MM.1S (cell line): Measurements from ENCODE around the gene TTC24.

Source experiments
- DNase-seq: peaks from one replicate; pipeline ENCODE4 v3.0.0-alpha.2; 2015
- H2AFZ ChIP-seq: fragments of 300-600 bp; sonication (generic); 2 replicates; pipeline ENCODE4 v1.6.0; 2016; ENCODE audit warnings: antibody characterized with exemption, low read length
- H3F3A ChIP-seq: fragments of 300-600 bp; sonication (generic); 2 replicates; pipeline ENCODE4 v1.6.1; 2016; ENCODE audit warnings: mild to moderate bottlenecking, antibody characterized with exemption, low read length, moderate library complexity, mixed read lengths; ENCODE audit not compliant: insufficient read depth
- H3K27ac ChIP-seq: fragments of 300-600 bp; sonication (generic); 2 replicates; pipeline ENCODE4 v1.5.1; 2016; ENCODE audit warnings: mild to moderate bottlenecking, low read length
- H3K27me3 ChIP-seq: fragments of 300-600 bp; sonication (generic); replicated peaks from 2 replicates; pipeline ENCODE4 v1.6.0; 2016; ENCODE audit warnings: low read length; ENCODE audit not compliant: insufficient read depth
- H3K36me3 ChIP-seq: fragments of 300-600 bp; sonication (generic); replicated peaks from 2 replicates; pipeline ENCODE4 v1.6.1; 2016; ENCODE audit warnings: mild to moderate bottlenecking, low read length, mixed read lengths; ENCODE audit not compliant: insufficient read depth
- H3K4me1 ChIP-seq: fragments of 300-600 bp; sonication (generic); 2 replicates; pipeline ENCODE4 v1.6.1; 2016; ENCODE audit warnings: low read length, mixed read lengths
- H3K4me2 ChIP-seq: fragments of 300-600 bp; sonication (generic); 2 replicates; pipeline ENCODE4 v1.6.0; 2016; ENCODE audit warnings: low read depth, low read length
- H3K4me3 ChIP-seq: fragments of 300-600 bp; sonication (generic); 2 replicates; pipeline ENCODE4 v1.5.1; 2016; ENCODE audit warnings: low read length, mixed read lengths
- H3K79me2 ChIP-seq: fragments of 300-600 bp; sonication (generic); 2 replicates; pipeline ENCODE4 v1.6.1; 2016; ENCODE audit warnings: mixed run types, low read length, mixed read lengths
- H3K9ac ChIP-seq: fragments of 300-600 bp; sonication (generic); 2 replicates; pipeline ENCODE4 v1.6.1; 2016; ENCODE audit warnings: low read length, mixed read lengths
- H3K9me2 ChIP-seq: fragments of 300-600 bp; sonication (generic); replicated peaks from 2 replicates; pipeline ENCODE4 v1.6.1; 2016; ENCODE audit warnings: mild to moderate bottlenecking, low read length, mixed read lengths; ENCODE audit not compliant: insufficient read depth
- H3K9me3 ChIP-seq: fragments of 300-600 bp; sonication (generic); replicated peaks from 2 replicates; pipeline ENCODE4 v1.6.1; 2016; ENCODE audit warnings: mild to moderate bottlenecking, low read length, mixed read lengths; ENCODE audit not compliant: insufficient read depth
- H4K20me1 ChIP-seq: fragments of 300-600 bp; sonication (generic); 2 replicates; pipeline ENCODE4 v1.6.1; 2016; ENCODE audit warnings: mild to moderate bottlenecking, low read length, moderate library complexity, mixed read lengths; ENCODE audit not compliant: insufficient read depth
- CTCF ChIP-seq: fragments of 300-600 bp; sonication (generic); IDR thresholded peaks from 2 replicates; pipeline ENCODE4 v1.5.1; 2016; ENCODE audit warnings: antibody characterized with exemption, low read length, mixed read lengths
- EZH2 ChIP-seq: fragments of 300-600 bp; sonication (generic); optimal IDR thresholded peaks from 2 replicates; pipeline ENCODE3; 2017; ENCODE audit warnings: low read depth, mild to moderate bottlenecking, antibody characterized with exemption, low read length, mixed read lengths
- EZH2phosphoT487 ChIP-seq: fragments of 300-600 bp; sonication (generic); IDR thresholded peaks from 2 replicates; pipeline ENCODE4 v1.6.1; 2018; ENCODE audit warnings: antibody characterized with exemption, low read length

TTC24 gene

GRCh38 chr1:156625436-156626078 lies 46.0 kb downstream of the TTC24 start:
- Histone ChIP-seq H3K4me2 (peak overlapping the region; percentile 60), H3K36me3 (no peaks in the 10 kb centered on the region), H3K27me3 (peaks cover 72% of the 10 kb centered on the region), H2AFZ (0 out of 2 replicates have a peak overlapping the region, but pooled peaks have one; percentile 18), H3K9ac (no peak overlapping the region), H3K9me3 (no peaks in the 10 kb centered on the region), H3K79me2 (no peaks in the 10 kb centered on the region), H3K4me3 (0 out of 2 replicates have a peak overlapping the region, but pooled peaks have one; percentile 21), H3F3A (peaks cover 5% of the 10 kb centered on the region; the same call in 1 of the 2 replicates), H3K4me1 (peaks cover 14% of the 10 kb centered on the region), H4K20me1 (0 out of 2 replicates have a peak, but pooled peaks cover 2% of the 10 kb centered on the region), H3K9me2 (no peaks in the 10 kb centered on the region), H3K27ac (no peak overlapping the region)
- TF ChIP-seq EZH2 = peak; percentile 99
- no peak; the same call in 1 of the 2 replicates for TF ChIP-seq EZH2phosphoT487
- TF ChIP-seq CTCF = peak; percentile 94
- DNase-seq = peak; percentile 66

GRCh38 chr1:156626079-156626438 lies 46.5 kb downstream of the TTC24 start:
- Histone ChIP-seq H3K4me2 (peak overlapping the region; percentile 60; the same call in 1 of the 2 replicates), H3K9ac (no peak overlapping the region), H3K4me1 (peaks cover 14% of the 10 kb centered on the region), H3F3A (peaks cover 5% of the 10 kb centered on the region; the same call in 1 of the 2 replicates), H3K27ac (no peak overlapping the region), H3K9me2 (no peaks in the 10 kb centered on the region), H3K79me2 (no peaks in the 10 kb centered on the region), H3K9me3 (no peaks in the 10 kb centered on the region), H2AFZ (no peak overlapping the region), H4K20me1 (0 out of 2 replicates have a peak, but pooled peaks cover 2% of the 10 kb centered on the region), H3K36me3 (no peaks in the 10 kb centered on the region), H3K4me3 (no peak overlapping the region), H3K27me3 (peaks cover 71% of the 10 kb centered on the region)
- TF ChIP-seq EZH2phosphoT487 = no peak
- no peak for TF ChIP-seq EZH2
- TF ChIP-seq CTCF = no peak
- DNase-seq = no peak

GRCh38 chr1:156627313-156627880 lies 47.9 kb downstream of the TTC24 start:
- no peaks in the 10 kb centered on the region for H3K36me3 ChIP-seq
- no peak overlapping the region for H3K9ac ChIP-seq
- H3K9me2 ChIP-seq = no peaks in the 10 kb centered on the region
- H3K27me3 ChIP-seq = peaks cover 65% of the 10 kb centered on the region
- DNase-seq = peak; percentile 78
- H2AFZ ChIP-seq = no peak overlapping the region
- H3K4me1 ChIP-seq = peaks cover 14% of the 10 kb centered on the region
- 0 out of 2 replicates have a peak, but pooled peaks cover 2% of the 10 kb centered on the region for H4K20me1 ChIP-seq
- H3K4me3 ChIP-seq = no peak overlapping the region
- H3K27ac ChIP-seq = no peak overlapping the region
- H3K4me2 ChIP-seq = peak overlapping the region; percentile 3; the same call in 1 of the 2 replicates
- H3F3A ChIP-seq = peaks cover 5% of the 10 kb centered on the region; the same call in 1 of the 2 replicates
- no peaks in the 10 kb centered on the region for H3K79me2 ChIP-seq
- TF ChIP-seq EZH2 (no peak), CTCF (peak; percentile 88), EZH2phosphoT487 (no peak)
- no peaks in the 10 kb centered on the region for H3K9me3 ChIP-seq
